CD8-positive, alpha-beta memory T cell (primary cell): ENCODE measurements around the gene FKBP9. TPM values are rescaled to one million over a fixed set of nuclear protein-coding genes. Genes with fewer than 3 reads are reported as not detected.
A peak's percentile ranks its signal among the peaks of the same experiment; 100 is the strongest.

Experiments
- CTCF ChIA-PET: fragments of 350-600 bp; sonication (Branson Sonifier 250); formaldehyde crosslinking; loops from one replicate; lab custom pipeline; 2021; ENCODE audit warnings: antibody characterized with exemption; lab: Charles Lee
- POLR2A ChIA-PET: fragments of 350-600 bp; sonication (Branson Sonifier 250); formaldehyde crosslinking; loops from one replicate; lab custom pipeline; 2021; ENCODE audit warnings: antibody characterized with exemption; lab: Charles Lee
- DNase-seq, 5 donors: peaks; one replicate each; pipeline versions ENCODE4 v3.0.0 to v3.0.0-alpha.2; 2020 to 2022; ENCODE audit warnings: mixed read lengths in 1 of 5
- H3K27ac ChIP-seq: one replicate; pipeline ENCODE4 v1.7.0; 2013; ENCODE audit warnings: low read depth, mild to moderate bottlenecking, low read length, moderate library complexity
- H3K27me3 ChIP-seq: 2 replicates; pipeline ENCODE4 v1.7.0; 2013; ENCODE audit warnings: low read length, mild to moderate bottlenecking; ENCODE audit not compliant: insufficient read depth, poor library complexity, severe bottlenecking
- H3K36me3 ChIP-seq: 2 replicates; pipeline ENCODE4 v1.7.0; 2013; ENCODE audit warnings: mild to moderate bottlenecking, low read length, moderate library complexity; ENCODE audit not compliant: insufficient read depth
- H3K4me1 ChIP-seq: 2 replicates; pipeline ENCODE4 v1.7.0; 2013; ENCODE audit warnings: mild to moderate bottlenecking, low read length, moderate library complexity; ENCODE audit not compliant: insufficient read depth
- H3K4me3 ChIP-seq: 2 replicates; pipeline ENCODE4 v1.7.0; 2013; ENCODE audit warnings: mild to moderate bottlenecking, low read length
- H3K9me3 ChIP-seq: 2 replicates; pipeline ENCODE4 v1.7.0; 2013; ENCODE audit warnings: mild to moderate bottlenecking, low read length
- H3K27ac Mint-ChIP-seq, 8 donors: one replicate each; pipeline ENCODE4 v1.8.0; 2020 to 2021; ENCODE audit warnings: mixed read lengths in 8 of 8, mild to moderate bottlenecking in 6 of 8, inconsistent platforms in 3 of 8, moderate library complexity in 3 of 8
- H3K27me3 Mint-ChIP-seq, 2 donors: one replicate each; pipeline ENCODE4 v1.8.0; 2020 to 2021; ENCODE audit warnings: mixed read lengths in 2 of 2, mild to moderate bottlenecking in 1 of 2, moderate library complexity in 1 of 2
- H3K36me3 Mint-ChIP-seq, 3 donors: one replicate each; pipeline ENCODE4 v1.8.0; 2020 to 2021; ENCODE audit warnings: mixed read lengths in 3 of 3, inconsistent platforms in 1 of 3, mild to moderate bottlenecking in 1 of 3
- H3K4me1 Mint-ChIP-seq, 3 donors: one replicate each; pipeline ENCODE4 v1.8.0; 2020 to 2021; ENCODE audit warnings: mixed read lengths in 3 of 3, inconsistent platforms in 1 of 3, mild to moderate bottlenecking in 1 of 3
- H3K4me3 Mint-ChIP-seq, 7 donors: one replicate each; pipeline ENCODE4 v1.8.0; 2020 to 2021; ENCODE audit warnings: mixed read lengths in 7 of 7, mild to moderate bottlenecking in 6 of 7, moderate library complexity in 4 of 7, inconsistent platforms in 2 of 7
- H3K9me3 Mint-ChIP-seq, 5 donors: one replicate each; pipeline ENCODE4 v1.8.0; 2020 to 2022; ENCODE audit warnings: mixed read lengths in 5 of 5, mild to moderate bottlenecking in 3 of 5, moderate library complexity in 2 of 5, inconsistent platforms in 1 of 5
- polyA plus RNA-seq: library from polyadenylated mRNA; unstranded; fragments of 300-500 nt; fragmentation: Illumina TruSeq; gene quantifications from one replicate; pipeline ENCODE4 v1.2.3, GENCODE V29; 2021
- total RNA-seq, 2 experiments: library from RNA; stranded (reverse); gene quantifications; one replicate each; pipeline ENCODE4 v1.2.3, GENCODE V29; 2021

FKBP9 gene
- total and polyA plus RNA-seq, 3 experiments from 2014 or later, result 0.29 to 0.31 TPM; not detected in 1

GRCh38 chr7:32929430-32930143, 27.7 kb upstream of the FKBP9 start:
- POLR2A ChIA-PET, result no interaction called here
- Histone ChIP-seq H3K9me3 (no peaks in the 10 kb centered on the region), H3K27me3 (no peaks in the 10 kb centered on the region), H3K36me3 (no peaks in the 10 kb centered on the region), H3K4me3 (no peak overlapping the region), H3K4me1 (no peaks in the 10 kb centered on the region), H3K27ac (no peak overlapping the region)
- Mint-ChIP-seq H3K4me1 (no peaks in the 10 kb centered on the region), H3K27me3 (no peaks in the 10 kb centered on the region), H3K9me3 (no peaks in the 10 kb centered on the region), H3K4me3 (no peak overlapping the region), H3K36me3 (peaks cover 2 to 4% (median 3%) of the 10 kb centered on the region in 3 donors), H3K27ac (no peak overlapping the region)
- CTCF ChIA-PET, result interaction anchor here (1.0 to 1.2 kb wide), 2 partner anchors 9 to 37 kb away, joined by 3 read pairs; no protein-coding TSS in a partner anchor
- no peak for DNase-seq

GRCh38 chr7:32930378-32930777, 26.9 kb upstream of the FKBP9 start:
- no peak for DNase-seq
- Histone ChIP-seq H3K27me3 (no peaks in the 10 kb centered on the region), H3K36me3 (no peaks in the 10 kb centered on the region), H3K9me3 (no peaks in the 10 kb centered on the region), H3K4me1 (no peaks in the 10 kb centered on the region), H3K27ac (no peak overlapping the region), H3K4me3 (no peak overlapping the region)
- ChIA-PET POLR2A (no interaction called here), CTCF (no interaction called here)
- Mint-ChIP-seq H3K4me1 (no peaks in the 10 kb centered on the region), H3K4me3 (no peak overlapping the region), H3K27me3 (no peaks in the 10 kb centered on the region), H3K9me3 (no peaks in the 10 kb centered on the region), H3K27ac (no peak overlapping the region), H3K36me3 (peaks cover 2 to 4% (median 3%) of the 10 kb centered on the region in 3 donors)

GRCh38 chr7:32935558-32935957, 21.7 kb upstream of the FKBP9 start:
- CTCF ChIA-PET, result no interaction called here
- H3K27me3 Mint-ChIP-seq, result peaks cover 0 to 1% of the 10 kb centered on the region in 2 donors
- H3K9me3 ChIP-seq, result no peaks in the 10 kb centered on the region
- POLR2A ChIA-PET, result no interaction called here
- H3K9me3 Mint-ChIP-seq, result no peaks in the 10 kb centered on the region
- no peak for DNase-seq
- H3K27me3 ChIP-seq, result no peaks in the 10 kb centered on the region
- H3K4me3 ChIP-seq, result no peak overlapping the region
- H3K4me1 Mint-ChIP-seq, result peaks cover 0 to 6% (median 0%) of the 10 kb centered on the region in 3 donors
- H3K36me3 ChIP-seq, result no peaks in the 10 kb centered on the region
- no peak overlapping the region for H3K4me3 Mint-ChIP-seq
- no peaks in the 10 kb centered on the region for H3K4me1 ChIP-seq
- H3K36me3 Mint-ChIP-seq, result peaks cover 0 to 2% (median 0%) of the 10 kb centered on the region in 3 donors
- no peak overlapping the region for H3K27ac ChIP-seq
- H3K27ac Mint-ChIP-seq, result no peak overlapping the region

GRCh38 chr7:32936689-32937088, 20.6 kb upstream of the FKBP9 start:
- Histone ChIP-seq H3K27ac (no peak overlapping the region), H3K36me3 (no peaks in the 10 kb centered on the region), H3K4me3 (no peak overlapping the region), H3K9me3 (no peaks in the 10 kb centered on the region), H3K4me1 (peaks cover 1% of the 10 kb centered on the region), H3K27me3 (no peaks in the 10 kb centered on the region)
- Mint-ChIP-seq H3K27ac (no peak overlapping the region), H3K4me1 (peaks cover 0 to 10% (median 5%) of the 10 kb centered on the region in 3 donors), H3K4me3 (peak overlapping the region in 1 of 7 donors; percentile 4), H3K27me3 (peaks cover 0 to 1% of the 10 kb centered on the region in 2 donors), H3K36me3 (peaks cover 0 to 2% (median 0%) of the 10 kb centered on the region in 3 donors), H3K9me3 (no peaks in the 10 kb centered on the region)
- ChIA-PET CTCF (interaction anchor here (0.9 kb wide), 1 partner anchor 90 kb away, joined by 3 read pairs; no protein-coding TSS in a partner anchor), POLR2A (interaction anchor here (0.5 kb wide), 1 partner anchor 45 kb away, joined by 3 read pairs; no protein-coding TSS in a partner anchor)
- DNase-seq, result no peak

- H3K36me3 ChIP-seq, result no peaks in the 10 kb centered on the region
- Mint-ChIP-seq H3K36me3 (peaks cover 0 to 2% (median 0%) of the 10 kb centered on the region in 3 donors), H3K27ac (peak overlapping the region in 1 of 8 donors; percentile 44), H3K27me3 (peaks cover 0 to 1% of the 10 kb centered on the region in 2 donors), H3K4me3 (no peak overlapping the region), H3K9me3 (no peaks in the 10 kb centered on the region), H3K4me1 (peaks cover 7 to 17% (median 12%) of the 10 kb centered on the region in 3 donors)
- CTCF ChIA-PET, result interaction anchor here (0.9 to 1.1 kb wide), 2 partner anchors 8 to 91 kb away, joined by 3 read pairs; no protein-coding TSS in a partner anchor
- no peaks in the 10 kb centered on the region for H3K27me3 ChIP-seq
- POLR2A ChIA-PET, result no interaction called here
- DNase-seq, result no peak
- no peak overlapping the region for H3K4me3 ChIP-seq
- no peaks in the 10 kb centered on the region for H3K9me3 ChIP-seq
- H3K4me1 ChIP-seq, result peaks cover 7% of the 10 kb centered on the region
- H3K27ac ChIP-seq, result no peak overlapping the region
Measured at GRCh38 chr7:32937344-32938174, 19.7 kb upstream of the FKBP9 start.

- DNase-seq, result no peak
Measured at GRCh38 chr7:32941181-32941580, 16.1 kb upstream of the FKBP9 start.

GRCh38 chr7:32941681-32942414, 15.4 kb upstream of the FKBP9 start:
- Histone ChIP-seq H3K4me3 (peak overlapping the region; percentile 50), H3K27me3 (no peaks in the 10 kb centered on the region), H3K4me1 (peaks cover 10% of the 10 kb centered on the region), H3K27ac (peak overlapping the region; percentile 46), H3K36me3 (no peaks in the 10 kb centered on the region), H3K9me3 (no peaks in the 10 kb centered on the region)
- Mint-ChIP-seq H3K27me3 (peaks cover 3 to 4% of the 10 kb centered on the region in 2 donors), H3K4me1 (peaks cover 7 to 20% (median 12%) of the 10 kb centered on the region in 3 donors), H3K27ac (peak overlapping the region in 5 of 8 donors; percentile 42 to 89 (median 78)), H3K4me3 (peak overlapping the region; percentile 81 to 96 (median 88)), H3K9me3 (peaks cover 0 to 2% (median 0%) of the 10 kb centered on the region in 5 donors), H3K36me3 (no peaks in the 10 kb centered on the region)
- DNase-seq, result no peak
- POLR2A ChIA-PET, result interaction anchor here (0.5 to 1.1 kb wide), 3 partner anchors 50 to 69 kb away, joined by 3 to 5 read pairs (median 3); partner anchors contain the start of gene KBTBD2
- CTCF ChIA-PET, result interaction anchor here (0.6 to 7.9 kb wide), 5 partner anchors 36 to 166 kb away, joined by 3 to 110 read pairs (median 6); partner anchors contain the start of gene KBTBD2

More at GRCh38 chr7:32941181-32941580, 16.1 kb upstream of the FKBP9 start:
- H3K27ac ChIP-seq, result no peak overlapping the region
- Mint-ChIP-seq H3K27ac (no peak overlapping the region), H3K9me3 (peaks cover 0 to 2% (median 0%) of the 10 kb centered on the region in 5 donors), H3K27me3 (peaks cover 3% of the 10 kb centered on the region in 2 donors), H3K4me3 (peak overlapping the region; percentile 53 to 93 (median 85)), H3K4me1 (peaks cover 7 to 20% (median 12%) of the 10 kb centered on the region in 3 donors), H3K36me3 (no peaks in the 10 kb centered on the region)
- H3K4me3 ChIP-seq, result no peak overlapping the region
- no peaks in the 10 kb centered on the region for H3K9me3 ChIP-seq
- CTCF ChIA-PET, result interaction anchor here (1.5 to 7.9 kb wide), 3 partner anchors 50 to 167 kb away, joined by 6 to 110 read pairs (median 36); partner anchors contain the start of gene KBTBD2
- POLR2A ChIA-PET, result no interaction called here
- no peaks in the 10 kb centered on the region for H3K36me3 ChIP-seq
- no peaks in the 10 kb centered on the region for H3K27me3 ChIP-seq
- H3K4me1 ChIP-seq, result peaks cover 10% of the 10 kb centered on the region
